Endodermal cell (in vitro differentiated cells): ENCODE measurements around the gene DAPP1. TPM values are rescaled to one million over a fixed set of nuclear protein-coding genes. Genes with fewer than 3 reads are reported as not detected.

ENCODE experiments used
- DNase-seq: peaks from one replicate; pipeline ENCODE4 v3.0.0-alpha.2; 2017
- H3K27ac ChIP-seq: 2 replicates; pipeline ENCODE4 v1.5.1; 2013; ENCODE audit warnings: mild to moderate bottlenecking, low read depth, low read length, moderate library complexity
- H3K27me3 ChIP-seq: 2 replicates; pipeline ENCODE4 v1.6.1; 2013; ENCODE audit warnings: mild to moderate bottlenecking, low read length, moderate library complexity; ENCODE audit not compliant: insufficient read depth, control insufficient read depth, poor library complexity, severe bottlenecking
- H3K36me3 ChIP-seq: 2 replicates; pipeline ENCODE4 v1.7.0; 2013; ENCODE audit warnings: mild to moderate bottlenecking, low read length, moderate library complexity; ENCODE audit not compliant: control insufficient read depth, insufficient read depth
- H3K4me1 ChIP-seq: one replicate; pipeline ENCODE4 v1.7.0; 2013; ENCODE audit warnings: low read length; ENCODE audit not compliant: control insufficient read depth, insufficient read depth
- H3K4me3 ChIP-seq: 2 replicates; pipeline ENCODE4 v1.5.1; 2013; ENCODE audit warnings: mild to moderate bottlenecking, low read length, moderate library complexity
- H3K9ac ChIP-seq: 2 replicates; pipeline ENCODE4 v1.6.1; 2013; ENCODE audit warnings: mild to moderate bottlenecking, low read length, moderate library complexity; ENCODE audit not compliant: poor library complexity, severe bottlenecking; ENCODE audit errors: extremely low read depth
- H3K9me3 ChIP-seq: 2 replicates; pipeline ENCODE4 v1.6.1; 2013; ENCODE audit warnings: mild to moderate bottlenecking, low read length, moderate library complexity; ENCODE audit not compliant: control insufficient read depth
- H3K27ac Mint-ChIP-seq: 2 replicates; pipeline ENCODE4 v1.8.0; 2020; ENCODE audit warnings: mixed read lengths
- H3K27me3 Mint-ChIP-seq: 2 replicates; pipeline ENCODE4 v1.8.0; 2021; ENCODE audit warnings: mild to moderate bottlenecking, mixed read lengths; ENCODE audit not compliant: insufficient read depth
- H3K36me3 Mint-ChIP-seq: 2 replicates; pipeline ENCODE4 v1.8.0; 2020; ENCODE audit warnings: low read depth, mixed read lengths
- H3K4me1 Mint-ChIP-seq: 2 replicates; pipeline ENCODE4 v1.8.0; 2020; ENCODE audit warnings: mixed read lengths
- H3K4me3 Mint-ChIP-seq: 2 replicates; pipeline ENCODE4 v1.8.0; 2020; ENCODE audit warnings: mild to moderate bottlenecking, moderate library complexity, mixed read lengths
- H3K9me3 Mint-ChIP-seq: 2 replicates; pipeline ENCODE4 v1.8.0; 2020; ENCODE audit warnings: mild to moderate bottlenecking, mixed read lengths
- WGBS, 2 experiments: methylation state at CpG; one replicate each; pipeline versions ENCODE4 v1.1.5 to v1.1.7; 2013; ENCODE audit warnings: missing lambda C conversion rate in 2 of 2, mixed read lengths in 1 of 2; ENCODE audit not compliant: insufficient coverage in 1 of 2, insufficient read length in 1 of 2; 5-methylcytosine and 5-hydroxymethylcytosine counted together
- total RNA-seq, 2 donors: library from RNA; stranded (reverse); fragmentation: NEBNext Ultra II Directional in 1 of 2; extraction: Animal tissue kit (Norgen Biotek cat#: 25700) in 1 of 2; gene quantifications; 2 replicates in 1 of 2; 3 replicates in 1 of 2; pipeline ENCODE4 v1.2.1, GENCODE V29; 2021
- TF ChIP-seq, protein P1 (sequence below): fragments of 200-600 bp; sonication (generic); conservative IDR thresholded peaks from 2 replicates; pipeline ENCODE4 v1.5.0; 2021; ENCODE audit warnings: antibody characterized with exemption, mild to moderate bottlenecking

The DAPP1 gene
- total RNA-seq, 2 donors from 2014 or later: not detected

DNA sequence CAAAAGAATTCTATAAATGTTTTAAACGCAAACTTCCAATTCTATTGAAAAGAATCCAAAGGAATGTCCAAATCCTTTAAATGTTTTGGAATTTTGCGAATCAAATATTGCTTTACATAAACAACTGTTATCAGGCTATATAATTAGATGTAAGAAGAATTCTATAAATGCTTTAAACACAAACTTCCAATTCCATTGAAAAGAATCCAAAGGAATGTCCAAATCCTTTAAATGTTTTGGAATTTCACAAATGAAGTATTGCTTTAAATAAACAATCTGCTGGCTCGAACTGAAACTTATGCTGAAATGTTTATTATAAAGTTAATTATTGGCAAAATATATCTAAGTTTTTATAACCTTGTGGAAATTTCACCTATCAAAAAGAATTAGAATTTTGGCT is 16.1 kb downstream of the DAPP1 start:
- DNase-seq: no peak
- no peaks in the 10 kb centered on the region for H3K36me3 Mint-ChIP-seq
- H3K27ac Mint-ChIP-seq: no peak overlapping the region
- H3K9me3 Mint-ChIP-seq: no peaks in the 10 kb centered on the region
- Histone ChIP-seq H3K9ac (no peak overlapping the region), H3K27me3 (no peaks in the 10 kb centered on the region), H3K9me3 (no peaks in the 10 kb centered on the region), H3K27ac (no peak overlapping the region), H3K4me1 (no peaks in the 10 kb centered on the region), H3K4me3 (no peak overlapping the region), H3K36me3 (no peaks in the 10 kb centered on the region)
- TF ChIP-seq, protein P1, sequence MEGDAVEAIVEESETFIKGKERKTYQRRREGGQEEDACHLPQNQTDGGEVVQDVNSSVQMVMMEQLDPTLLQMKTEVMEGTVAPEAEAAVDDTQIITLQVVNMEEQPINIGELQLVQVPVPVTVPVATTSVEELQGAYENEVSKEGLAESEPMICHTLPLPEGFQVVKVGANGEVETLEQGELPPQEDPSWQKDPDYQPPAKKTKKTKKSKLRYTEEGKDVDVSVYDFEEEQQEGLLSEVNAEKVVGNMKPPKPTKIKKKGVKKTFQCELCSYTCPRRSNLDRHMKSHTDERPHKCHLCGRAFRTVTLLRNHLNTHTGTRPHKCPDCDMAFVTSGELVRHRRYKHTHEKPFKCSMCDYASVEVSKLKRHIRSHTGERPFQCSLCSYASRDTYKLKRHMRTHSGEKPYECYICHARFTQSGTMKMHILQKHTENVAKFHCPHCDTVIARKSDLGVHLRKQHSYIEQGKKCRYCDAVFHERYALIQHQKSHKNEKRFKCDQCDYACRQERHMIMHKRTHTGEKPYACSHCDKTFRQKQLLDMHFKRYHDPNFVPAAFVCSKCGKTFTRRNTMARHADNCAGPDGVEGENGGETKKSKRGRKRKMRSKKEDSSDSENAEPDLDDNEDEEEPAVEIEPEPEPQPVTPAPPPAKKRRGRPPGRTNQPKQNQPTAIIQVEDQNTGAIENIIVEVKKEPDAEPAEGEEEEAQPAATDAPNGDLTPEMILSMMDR: no peak
- H3K4me3 Mint-ChIP-seq: no peak overlapping the region
- no peaks in the 10 kb centered on the region for H3K27me3 Mint-ChIP-seq
- WGBS, 2 experiments: 91 to 100% methylated on average over 1 to 3 of the region's 3 CpGs
- H3K4me1 Mint-ChIP-seq: no peaks in the 10 kb centered on the region

DNA sequence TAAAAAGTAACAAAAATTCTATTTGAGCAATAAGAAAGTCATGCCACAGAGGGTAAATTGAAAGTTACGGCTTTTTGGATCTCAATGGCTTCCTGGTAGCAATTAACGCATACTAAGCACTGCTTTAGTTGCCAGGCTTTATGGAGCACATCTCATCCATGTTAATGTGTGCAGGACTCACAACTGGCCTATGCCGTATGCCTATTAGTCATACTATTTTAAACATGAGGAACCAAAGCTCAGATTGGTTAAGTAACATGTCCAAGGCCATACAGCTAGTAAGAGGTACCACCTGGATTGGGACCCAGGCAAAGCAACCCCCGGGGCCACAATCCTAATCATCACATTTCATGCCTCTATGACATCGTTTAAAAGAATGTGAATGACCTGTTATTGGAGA is 17.1 kb downstream of the DAPP1 start:
- H3K4me1 ChIP-seq: no peaks in the 10 kb centered on the region
- 67 to 72% methylated on average over 3 to 5 of the region's 5 CpGs for WGBS, 2 experiments
- Mint-ChIP-seq H3K9me3 (no peaks in the 10 kb centered on the region), H3K27ac (no peak overlapping the region), H3K4me3 (no peak overlapping the region), H3K27me3 (no peaks in the 10 kb centered on the region), H3K36me3 (no peaks in the 10 kb centered on the region), H3K4me1 (no peaks in the 10 kb centered on the region)
- no peaks in the 10 kb centered on the region for H3K36me3 ChIP-seq
- H3K27me3 ChIP-seq: no peaks in the 10 kb centered on the region
- no peak overlapping the region for H3K27ac ChIP-seq
- H3K9ac ChIP-seq: no peak overlapping the region
- H3K4me3 ChIP-seq: no peak overlapping the region
- no peak for DNase-seq
- TF ChIP-seq, protein P1: no peak
- H3K9me3 ChIP-seq: no peaks in the 10 kb centered on the region

DNA sequence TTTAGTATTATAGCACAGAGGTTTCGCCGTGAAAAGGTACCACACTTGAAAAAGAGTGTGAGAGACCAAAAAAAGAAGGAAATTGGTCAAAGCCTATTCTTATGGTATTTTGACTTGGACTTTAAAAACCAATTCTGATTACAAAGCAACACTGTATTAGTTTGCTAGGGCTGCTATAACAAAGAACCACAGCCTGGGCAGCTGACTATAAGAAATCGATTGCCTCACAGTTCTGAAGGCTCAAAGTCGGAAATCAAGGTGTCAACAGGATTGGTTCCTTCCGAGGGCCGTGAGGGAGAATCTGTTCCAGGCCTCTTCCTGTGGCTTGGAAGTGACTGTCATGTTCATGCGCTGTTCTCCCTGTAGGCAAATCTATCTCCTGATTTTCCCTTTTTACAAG is 17.9 kb downstream of the DAPP1 start:
- Mint-ChIP-seq H3K4me3 (no peak overlapping the region), H3K27me3 (no peaks in the 10 kb centered on the region), H3K9me3 (no peaks in the 10 kb centered on the region), H3K36me3 (no peaks in the 10 kb centered on the region), H3K27ac (no peak overlapping the region), H3K4me1 (no peaks in the 10 kb centered on the region)
- Histone ChIP-seq H3K4me1 (no peaks in the 10 kb centered on the region), H3K4me3 (no peak overlapping the region), H3K27me3 (no peaks in the 10 kb centered on the region), H3K36me3 (no peaks in the 10 kb centered on the region), H3K9ac (no peak overlapping the region), H3K27ac (no peak overlapping the region), H3K9me3 (no peaks in the 10 kb centered on the region)
- TF ChIP-seq, protein P1: no peak
- 96% methylated on average over 7 of the region's 7 CpGs for WGBS, 2 experiments
- no peak for DNase-seq
